ENCODE measurements around the gene GRM5.

DNA sequence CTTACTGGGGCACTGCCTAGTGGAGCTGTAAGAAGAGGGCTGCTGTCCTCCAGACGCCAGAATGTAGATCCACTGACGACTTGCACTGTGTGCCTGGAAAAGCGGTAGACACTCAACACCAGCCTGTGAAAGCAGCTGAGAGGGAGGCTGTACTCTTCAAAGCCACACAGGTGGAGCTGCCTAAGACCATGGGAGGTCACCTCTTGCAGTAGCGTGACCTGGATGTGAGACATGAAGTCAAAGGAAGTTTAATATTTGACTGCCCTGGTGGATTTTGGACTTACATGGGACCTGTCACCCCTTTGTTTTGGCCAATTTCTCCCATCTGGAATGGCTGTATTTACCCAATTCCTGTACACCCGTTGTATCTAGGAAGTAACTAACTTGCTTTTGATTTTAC lies 531.6 kb downstream of the GRM5 start:
- TF ChIP-seq, protein P1, sequence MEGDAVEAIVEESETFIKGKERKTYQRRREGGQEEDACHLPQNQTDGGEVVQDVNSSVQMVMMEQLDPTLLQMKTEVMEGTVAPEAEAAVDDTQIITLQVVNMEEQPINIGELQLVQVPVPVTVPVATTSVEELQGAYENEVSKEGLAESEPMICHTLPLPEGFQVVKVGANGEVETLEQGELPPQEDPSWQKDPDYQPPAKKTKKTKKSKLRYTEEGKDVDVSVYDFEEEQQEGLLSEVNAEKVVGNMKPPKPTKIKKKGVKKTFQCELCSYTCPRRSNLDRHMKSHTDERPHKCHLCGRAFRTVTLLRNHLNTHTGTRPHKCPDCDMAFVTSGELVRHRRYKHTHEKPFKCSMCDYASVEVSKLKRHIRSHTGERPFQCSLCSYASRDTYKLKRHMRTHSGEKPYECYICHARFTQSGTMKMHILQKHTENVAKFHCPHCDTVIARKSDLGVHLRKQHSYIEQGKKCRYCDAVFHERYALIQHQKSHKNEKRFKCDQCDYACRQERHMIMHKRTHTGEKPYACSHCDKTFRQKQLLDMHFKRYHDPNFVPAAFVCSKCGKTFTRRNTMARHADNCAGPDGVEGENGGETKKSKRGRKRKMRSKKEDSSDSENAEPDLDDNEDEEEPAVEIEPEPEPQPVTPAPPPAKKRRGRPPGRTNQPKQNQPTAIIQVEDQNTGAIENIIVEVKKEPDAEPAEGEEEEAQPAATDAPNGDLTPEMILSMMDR (conservative IDR thresholded peaks at IDR 0.05; ENCODE audit: low read depth, low read length) = no peak
- no peak for TF ChIP-seq EZH2 (IDR thresholded peaks at IDR 0.05; ENCODE audit: low read length, unreplicated experiment)
- no peak for TF ChIP-seq EZH2phosphoT487 (IDR thresholded peaks at IDR 0.05; ENCODE audit: borderline replicate concordance, low read length)

Data from PC-3 (cell line).